Liver (tissue), 9 donors: Measurements from ENCODE around the gene SMIM11. TPM values are rescaled to one million over a fixed set of nuclear protein-coding genes. Genes with fewer than 3 reads are reported as not detected.

Source experiments
- DNase-seq: peaks from one replicate; pipeline ENCODE4 v3.0.0-alpha.2; 2017; ENCODE audit warnings: low spot score
- H3K27ac ChIP-seq, 2 donors: one replicate each; pipeline ENCODE4 v1.7.0; 2013; ENCODE audit warnings: inconsistent platforms in 2 of 2, low read length in 2 of 2, control low read depth in 1 of 2, low read depth in 1 of 2, mild to moderate bottlenecking in 1 of 2
- H3K27me3 ChIP-seq, 4 donors: one replicate each; pipeline versions ENCODE4 v1.6.1 to v1.7.0; 2013; ENCODE audit warnings: low read length in 3 of 4, inconsistent platforms in 1 of 4, mild to moderate bottlenecking in 1 of 4, moderate library complexity in 1 of 4; ENCODE audit not compliant: control insufficient read depth in 4 of 4, insufficient read depth in 4 of 4
- H3K36me3 ChIP-seq, 4 donors: one replicate each; pipeline versions ENCODE4 v1.6.1 to v1.7.0; 2013; ENCODE audit warnings: low read length in 3 of 4, mild to moderate bottlenecking in 3 of 4, low read depth in 1 of 4, moderate library complexity in 1 of 4; ENCODE audit not compliant: control insufficient read depth in 4 of 4, insufficient read depth in 3 of 4
- H3K4me1 ChIP-seq, 4 donors: one replicate each; pipeline versions ENCODE4 v1.6.1 to v1.7.0; 2013; ENCODE audit warnings: low read length in 3 of 4, mild to moderate bottlenecking in 3 of 4, moderate library complexity in 1 of 4; ENCODE audit not compliant: control insufficient read depth in 4 of 4, insufficient read depth in 4 of 4
- H3K4me3 ChIP-seq, 3 donors: one replicate each; pipeline versions ENCODE4 v1.6.1 to v1.7.0; 2013; ENCODE audit warnings: low read length in 3 of 3, control low read depth in 1 of 3, low read depth in 1 of 3, mild to moderate bottlenecking in 1 of 3
- H3K9ac ChIP-seq, 2 donors: one replicate each; pipeline ENCODE4 v1.7.0; 2013; ENCODE audit warnings: low read length in 2 of 2, mild to moderate bottlenecking in 2 of 2, moderate library complexity in 2 of 2, control low read depth in 1 of 2, low read depth in 1 of 2
- H3K9me3 ChIP-seq, 4 donors: one replicate each; pipeline versions ENCODE4 v1.6.1 to v1.7.0; 2013; ENCODE audit warnings: low read length in 3 of 4; ENCODE audit not compliant: control insufficient read depth in 4 of 4
- ATF3 ChIP-seq: IDR thresholded peaks from 2 replicates; pipeline ENCODE4 v1.6.1; 2016; ENCODE audit warnings: antibody characterized with exemption
- CTCF ChIP-seq: fragments of 150-350 bp; IDR thresholded peaks from 2 replicates; pipeline ENCODE4 v1.5.1; 2017; ENCODE audit warnings: improper control_type of control experiment, low read depth, low read length; ENCODE audit not compliant: missing input control
- EGR1 ChIP-seq, 2 donors: IDR thresholded peaks; 2 replicates each; pipeline ENCODE4 v1.6.1; 2016 to 2018; ENCODE audit warnings: antibody characterized with exemption in 2 of 2, low read depth in 2 of 2
- FOXA2 ChIP-seq: IDR thresholded peaks from 2 replicates; pipeline ENCODE4 v1.6.1; 2016; ENCODE audit warnings: antibody characterized with exemption
- GABPA ChIP-seq, 2 donors: IDR thresholded peaks in 1 of 2; conservative IDR thresholded peaks in 1 of 2; 2 replicates each; pipeline ENCODE4 v1.6.1; 2016; ENCODE audit warnings: antibody characterized with exemption in 2 of 2, mild to moderate bottlenecking in 1 of 2, moderate library complexity in 1 of 2
- HNF4G ChIP-seq: IDR thresholded peaks from 2 replicates; pipeline ENCODE4 v1.6.1; 2016; ENCODE audit warnings: antibody characterized with exemption
- NR2F2 ChIP-seq: IDR thresholded peaks from 2 replicates; pipeline ENCODE4 v1.6.1; 2016; ENCODE audit warnings: antibody characterized with exemption
- REST ChIP-seq: IDR thresholded peaks from 2 replicates; pipeline ENCODE4 v1.6.1; 2016; ENCODE audit warnings: antibody characterized with exemption, mild to moderate bottlenecking
- RXRA ChIP-seq, 2 donors: IDR thresholded peaks; 2 replicates each; pipeline ENCODE4 v1.6.1; 2017 to 2018; ENCODE audit warnings: antibody characterized with exemption in 2 of 2, mild to moderate bottlenecking in 1 of 2
- TAF1 ChIP-seq: conservative IDR thresholded peaks from 2 replicates; pipeline ENCODE4 v1.6.1; 2016; ENCODE audit warnings: antibody characterized with exemption, mild to moderate bottlenecking
- YY1 ChIP-seq: IDR thresholded peaks from 2 replicates; pipeline ENCODE4 v1.6.1; 2016; ENCODE audit warnings: antibody characterized with exemption, mild to moderate bottlenecking
- WGBS: extraction: QIAGEN DNeasy Blood & Tissue Kit; methylation state at CpG from one replicate; pipeline ENCODE4 v1.1.7; 2013; 5-methylcytosine and 5-hydroxymethylcytosine counted together
- polyA plus RNA-seq, 2 donors: library from polyadenylated mRNA; stranded (reverse) in 1 of 2; unstranded in 1 of 2; fragments of 200-250 nt in 1 of 2; fragments of >200 nt in 1 of 2; fragmentation: Nextera tagmentation in 1 of 2; extraction: Ambion mirVana in 1 of 2; gene quantifications; one replicate each; pipeline versions ENCODE4 v1.2.1 to v1.2.3, GENCODE V29; 2013 to 2015
- total RNA-seq, 2 donors: library from RNA; depleted of rRNA; stranded (reverse); fragments of >200 nt; gene quantifications; one replicate each; pipeline ENCODE4 v1.2.3, GENCODE V29; 2014
- donor health status: healthy.
- donor health status: healthy.
- donor health status: healthy.
- donor health status: healthy.
- donor health status: healthy.

SMIM11 gene
- total and polyA plus RNA-seq, 4 donors: 1.1 to 7.1 (median 5.6) TPM

- Histone ChIP-seq H3K4me3 (no peak overlapping the region), H3K9ac (no peak overlapping the region), H3K27ac (no peak overlapping the region), H3K36me3 (no peaks in the 10 kb centered on the region), H3K4me1 (peaks cover 0 to 4% (median 1%) of the 10 kb centered on the region in 4 donors), H3K9me3 (no peaks in the 10 kb centered on the region), H3K27me3 (no peaks in the 10 kb centered on the region)
- 91% methylated on average over 4 of the region's 4 CpGs for WGBS
- DNase-seq: no peak
- no peak for TF ChIP-seq TAF1
- no peak for TF ChIP-seq REST
- TF ChIP-seq FOXA2: no peak
- TF ChIP-seq HNF4G: no peak
- TF ChIP-seq NR2F2: no peak
- TF ChIP-seq YY1: no peak
- no peak for TF ChIP-seq RXRA (IDR thresholded peaks at IDR 0.05)
- TF ChIP-seq GABPA (IDR thresholded peaks at IDR 0.05 in 1 of 2, conservative IDR thresholded peaks at IDR 0.05 in 1 of 2): no peak
- TF ChIP-seq EGR1 (IDR thresholded peaks at IDR 0.05; ENCODE audit: low read depth in 2 of 2): no peak
Observed at GRCh38 chr21:34352556-34352955, 22.8 kb upstream of the SMIM11 start.

- TF ChIP-seq CTCF: no peak
- no peak for TF ChIP-seq FOXA2
- TF ChIP-seq NR2F2: no peak
- TF ChIP-seq ATF3: no peak
- TF ChIP-seq HNF4G: no peak
- no peak for TF ChIP-seq REST
- no peak overlapping the region for H3K4me3 ChIP-seq
- no peaks in the 10 kb centered on the region for H3K27me3 ChIP-seq
- peaks cover 0 to 4% (median 1%) of the 10 kb centered on the region in 4 donors for H3K4me1 ChIP-seq
- no peaks in the 10 kb centered on the region for H3K36me3 ChIP-seq
- H3K27ac ChIP-seq: no peak overlapping the region
- WGBS: 85% methylated on average over 6 of the region's 6 CpGs
- no peak overlapping the region for H3K9ac ChIP-seq
- no peaks in the 10 kb centered on the region for H3K9me3 ChIP-seq
- DNase-seq: no peak
Observed at GRCh38 chr21:34353182-34353581, 22.1 kb upstream of the SMIM11 start.
